GM19025 (cell line): Measurements from ENCODE around the gene ST8SIA6.
"Not testable (repeated sequence)": the region's sequence is repeated elsewhere in the genome, so short reads cannot be mapped to it uniquely, and the experiment has no call there.

Experiments used
- ATAC-seq: cut with Tn5 transposase; IDR thresholded peaks from one replicate; pipeline ENCODE4 v1.9.1; 2021; ENCODE audit warnings: mild to moderate bottlenecking, low read depth, moderate library complexity; ENCODE audit not compliant: unreplicated experiment

The ST8SIA6 gene

DNA sequence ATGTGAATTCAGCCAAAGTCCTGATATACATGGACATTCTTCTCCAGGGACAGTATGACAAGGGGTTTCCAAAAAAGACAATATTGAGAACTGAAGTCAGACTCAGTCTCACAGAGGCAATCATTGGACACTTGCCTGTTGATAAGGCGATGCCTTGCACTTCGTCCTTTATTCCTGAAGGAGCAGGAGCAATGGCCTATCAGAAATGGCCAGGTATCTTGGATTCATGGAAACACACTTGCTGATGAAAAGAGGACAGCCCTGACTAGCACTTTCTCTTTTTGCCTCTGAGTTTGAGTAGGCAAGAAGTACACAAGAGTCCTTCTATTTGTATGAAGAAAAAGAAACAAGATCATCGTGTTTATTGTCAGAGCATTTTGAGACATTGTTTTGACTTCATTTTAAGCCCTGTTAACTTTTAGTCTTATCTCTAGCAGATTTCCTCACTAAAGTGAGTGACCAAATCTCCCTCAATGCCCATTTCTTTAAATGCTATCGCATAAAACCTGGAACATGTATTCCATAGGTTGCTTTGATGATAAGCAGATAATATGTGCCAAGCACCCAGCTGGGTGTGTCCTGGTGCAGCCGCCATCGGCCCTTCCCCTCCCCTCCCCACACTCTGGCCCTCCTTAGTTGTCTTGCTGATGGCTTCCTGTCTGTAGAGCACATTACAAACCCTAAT is 26.6 kb downstream of the ST8SIA6 start:
- ATAC-seq = no peak

- ATAC-seq = no peak
These were observed 27.2 kb downstream of the ST8SIA6 start for GRCh38 chr10:17427201-17427600.

DNA sequence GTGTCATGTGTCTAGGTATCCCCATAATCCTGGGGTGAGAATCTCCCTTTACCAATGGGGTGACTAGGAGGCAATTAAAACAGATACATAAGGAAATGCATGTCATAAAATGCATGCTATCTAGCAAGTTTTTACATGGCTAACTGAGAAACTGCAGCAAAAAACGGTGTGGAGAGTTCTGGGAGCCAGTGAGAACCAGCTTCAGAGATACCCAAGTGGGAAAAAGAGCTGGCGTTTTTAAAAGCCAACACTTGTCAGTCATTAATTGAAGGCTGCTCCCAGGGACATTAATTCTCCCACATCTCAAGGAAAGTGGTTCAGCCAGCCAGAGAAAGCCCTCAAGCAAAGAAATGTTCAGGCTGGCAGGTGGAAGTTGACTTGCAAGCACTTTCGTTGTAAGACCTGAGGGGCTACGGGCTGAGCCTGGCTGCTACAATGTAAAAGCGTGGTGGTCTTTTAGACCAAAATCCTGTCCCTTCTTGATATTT is 28.1 kb downstream of the ST8SIA6 start:
- no peak for ATAC-seq

DNA sequence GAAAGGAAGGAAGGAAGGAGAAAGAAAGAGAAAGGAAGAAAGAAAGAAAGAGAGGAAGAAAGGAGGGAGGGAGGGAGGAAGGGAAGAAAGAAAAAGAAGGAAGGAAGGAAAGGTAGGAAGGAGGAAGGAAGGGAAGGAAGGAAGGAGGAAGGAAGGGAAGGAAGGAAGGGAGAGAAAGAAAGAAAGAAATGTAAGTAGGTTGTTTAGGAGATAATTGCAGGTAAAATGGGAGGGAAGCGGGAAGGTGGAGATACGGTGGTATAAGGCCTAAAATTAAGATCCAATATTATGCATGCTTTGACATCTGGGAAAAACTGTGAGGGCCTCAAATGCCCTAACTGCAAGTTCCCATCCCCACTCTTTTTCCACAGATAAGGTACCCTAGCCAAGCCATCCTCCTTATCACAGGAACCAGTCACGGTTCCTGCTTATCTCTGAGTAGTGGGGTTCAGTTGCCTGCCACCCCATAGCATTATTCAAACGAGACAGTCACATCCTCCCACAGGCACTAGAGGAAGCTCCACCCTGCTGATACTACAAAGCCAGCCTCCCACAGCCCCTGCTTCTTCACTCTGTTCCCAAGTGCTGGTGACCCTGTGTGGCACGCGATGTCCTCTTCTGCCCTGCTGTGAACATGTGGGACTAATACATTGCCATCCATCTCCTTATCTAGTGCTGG is 28.7 kb downstream of the ST8SIA6 start:
- no peak for ATAC-seq

DNA sequence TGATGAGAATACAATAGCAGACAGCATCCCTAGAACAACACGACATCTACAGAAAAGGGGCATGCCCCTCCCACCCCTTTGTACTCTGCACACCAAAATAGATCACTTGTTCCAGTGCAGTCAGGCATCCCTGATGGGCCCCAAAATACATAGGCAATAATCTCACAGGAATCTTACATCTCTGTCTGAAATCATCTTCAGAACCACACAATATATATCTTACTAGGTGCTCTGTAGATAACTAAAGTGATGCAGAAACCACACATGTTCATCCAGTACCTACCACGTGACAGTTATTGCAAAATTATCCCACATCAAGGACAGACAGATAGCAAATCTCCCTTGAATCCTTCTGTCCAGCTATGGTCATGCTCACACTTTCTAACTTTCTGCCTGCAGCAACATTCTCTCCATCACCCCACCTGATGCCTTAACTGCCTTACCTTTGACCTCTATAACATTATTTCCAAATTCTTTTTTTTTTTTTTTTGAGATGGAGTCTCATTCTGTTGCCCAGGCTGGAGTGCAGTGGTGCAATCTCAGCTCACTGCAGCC is 30.7 kb downstream of the ST8SIA6 start:
- no peak for ATAC-seq

GRCh38 chr10:17422931-17423330 is 31.5 kb downstream of the ST8SIA6 start:
- no peak for ATAC-seq

- ATAC-seq = no peak
These were observed 36.1 kb downstream of the ST8SIA6 start for GRCh38 chr10:17418249-17418648.

DNA sequence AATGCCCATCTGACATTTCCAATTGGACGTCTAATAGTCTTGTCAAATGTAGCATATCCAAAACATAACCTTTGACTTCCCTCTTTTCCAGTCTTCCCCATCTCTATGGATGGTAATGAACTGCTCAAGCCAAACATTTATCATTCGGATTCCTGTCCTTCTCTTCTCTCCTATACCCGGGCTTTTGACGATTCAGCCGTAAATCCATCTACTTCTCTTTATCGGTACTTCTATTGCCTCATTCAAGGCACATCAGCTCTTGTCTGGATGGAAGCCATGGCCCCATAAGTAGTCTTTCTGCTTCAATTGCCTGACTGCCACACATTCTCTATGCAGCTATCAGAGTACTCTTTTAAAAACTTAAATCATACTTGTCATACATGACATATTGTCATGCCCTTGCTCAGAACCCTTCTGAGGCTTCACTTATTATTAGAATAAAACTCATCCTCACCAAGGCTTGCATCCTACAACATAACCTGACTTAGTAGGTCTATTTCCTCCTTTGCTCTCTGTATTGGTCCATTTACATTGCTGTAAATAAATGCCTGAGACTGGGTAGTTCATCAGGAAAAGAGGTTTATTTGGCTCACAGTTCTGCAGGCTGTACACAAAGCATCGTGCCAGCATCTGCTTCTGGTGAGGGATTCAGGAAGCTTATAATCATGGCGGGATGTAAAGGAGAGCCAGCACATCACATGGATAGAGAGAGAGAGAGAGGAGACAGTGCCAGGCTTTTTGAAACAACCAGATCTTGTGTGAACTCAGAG is 37.8 kb downstream of the ST8SIA6 start:
- no peak for ATAC-seq

- ATAC-seq = no peak
These were observed 39.2 kb downstream of the ST8SIA6 start for GRCh38 chr10:17415046-17415658.

DNA sequence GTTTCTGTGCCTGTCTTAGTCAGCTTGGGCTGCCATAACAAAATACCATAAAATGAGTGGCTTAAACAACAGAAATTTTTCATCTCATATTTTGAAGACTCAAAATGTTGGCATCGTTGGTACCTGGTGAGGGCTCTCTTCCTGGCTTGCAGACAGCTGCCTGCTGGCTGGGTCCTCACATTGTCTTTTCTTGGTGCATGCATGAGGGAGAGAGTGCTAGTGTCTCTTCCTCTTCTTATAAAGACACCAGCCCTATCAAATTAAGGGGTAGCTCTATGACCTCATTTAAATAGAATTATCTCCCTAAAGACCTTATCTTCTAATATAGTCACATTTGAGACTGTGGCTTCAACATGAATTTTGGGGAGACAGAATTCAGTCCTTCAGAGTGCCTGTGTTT is 39.9 kb downstream of the ST8SIA6 start:
- no peak for ATAC-seq

- ATAC-seq = no peak
These were observed 40.5 kb downstream of the ST8SIA6 start for GRCh38 chr10:17413876-17414275.

GRCh38 chr10:17412323-17412722 is 42.1 kb downstream of the ST8SIA6 start:
- no peak for ATAC-seq

- ATAC-seq = no peak
These were observed 43.5 kb downstream of the ST8SIA6 start for GRCh38 chr10:17410907-17411306.

DNA sequence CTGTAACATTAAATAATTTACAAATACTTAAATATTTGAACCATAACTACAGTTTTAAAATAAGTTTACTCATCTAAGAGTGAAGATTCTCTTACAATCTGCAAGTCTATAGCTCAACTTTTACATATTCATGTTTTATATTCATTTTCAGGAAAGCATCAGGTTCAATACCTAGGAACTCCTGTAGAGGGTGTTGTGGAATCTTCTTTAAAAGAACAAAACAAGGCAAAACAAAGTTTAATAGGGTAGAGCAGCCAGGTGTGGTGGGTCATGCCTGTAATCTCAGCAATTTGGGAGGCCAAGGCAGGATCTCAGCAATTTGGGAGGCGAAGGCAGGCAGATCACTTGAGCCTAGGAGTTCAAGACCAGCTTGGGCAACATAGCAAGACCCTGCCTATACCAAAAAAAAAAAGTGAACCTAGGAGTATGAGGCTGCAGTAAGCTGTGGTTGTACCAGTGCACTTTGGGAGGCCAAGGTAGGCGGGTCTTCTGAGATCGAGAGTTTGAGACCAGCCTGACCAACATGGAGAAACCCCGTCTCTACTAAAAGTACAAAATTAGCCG is 45.1 kb downstream of the ST8SIA6 start:
- ATAC-seq = no peak

DNA sequence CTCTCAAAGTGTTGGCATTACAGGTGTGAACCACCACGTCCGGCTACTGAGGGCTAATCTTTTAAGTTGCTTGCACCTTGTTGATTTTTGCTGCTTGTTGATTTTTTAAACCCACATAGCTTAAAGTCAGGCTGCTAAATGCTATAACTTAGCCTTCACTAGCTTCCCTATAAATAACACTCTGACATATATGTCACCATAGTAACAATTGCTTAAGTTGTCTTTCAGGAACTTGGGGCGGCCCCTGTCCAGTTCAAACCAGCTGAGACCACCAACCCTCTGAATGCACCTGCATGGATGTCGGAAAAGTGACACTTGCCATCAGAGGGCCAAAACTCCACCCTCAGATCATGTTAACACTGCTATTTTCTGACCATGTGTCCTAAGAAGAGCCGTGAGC is 47.3 kb downstream of the ST8SIA6 start:
- no peak for ATAC-seq

- no peak for ATAC-seq
These were observed 48.2 kb downstream of the ST8SIA6 start for GRCh38 chr10:17406036-17406834.

DNA sequence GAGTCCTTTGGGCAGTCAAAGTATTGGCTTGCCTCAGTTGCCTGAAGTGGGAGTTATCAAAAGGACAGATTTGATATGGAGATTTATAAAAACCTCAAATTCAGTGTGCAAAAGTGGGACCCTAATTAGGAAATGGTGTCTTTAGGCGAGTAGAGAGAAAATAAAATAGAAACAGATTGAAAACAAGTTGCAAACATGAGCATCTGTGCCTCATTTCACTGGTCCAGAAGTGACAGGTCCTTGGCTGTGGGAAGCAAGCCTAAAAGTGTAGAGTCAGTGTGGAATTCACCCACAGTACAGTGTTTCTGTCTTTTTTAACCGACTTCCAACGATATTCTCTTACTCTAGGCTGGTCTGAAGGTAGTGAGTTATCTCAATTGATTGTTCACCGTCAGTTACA is 51.2 kb downstream of the ST8SIA6 start:
- ATAC-seq = no peak

DNA sequence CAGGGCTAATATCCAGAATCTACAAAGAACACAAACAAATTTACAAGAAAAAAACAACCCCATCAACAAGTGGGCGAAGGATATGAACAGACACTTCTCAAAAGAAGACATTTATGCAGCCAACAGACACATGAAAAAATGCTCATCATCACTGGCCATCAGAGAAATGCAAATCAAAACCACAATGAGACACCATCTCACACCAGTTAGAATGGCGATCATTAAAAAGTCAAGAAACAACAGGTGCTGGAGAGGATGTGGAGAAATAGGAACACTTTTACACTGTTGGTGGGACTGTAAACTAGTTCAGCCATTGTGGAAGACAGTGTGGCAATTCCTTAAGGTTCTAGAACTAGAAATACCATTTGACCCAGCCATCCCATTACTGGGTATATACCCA is 52.4 kb downstream of the ST8SIA6 start:
- not testable (repeated sequence) for ATAC-seq

GRCh38 chr10:17396004-17396403 is 58.4 kb downstream of the ST8SIA6 start:
- ATAC-seq = no peak

DNA sequence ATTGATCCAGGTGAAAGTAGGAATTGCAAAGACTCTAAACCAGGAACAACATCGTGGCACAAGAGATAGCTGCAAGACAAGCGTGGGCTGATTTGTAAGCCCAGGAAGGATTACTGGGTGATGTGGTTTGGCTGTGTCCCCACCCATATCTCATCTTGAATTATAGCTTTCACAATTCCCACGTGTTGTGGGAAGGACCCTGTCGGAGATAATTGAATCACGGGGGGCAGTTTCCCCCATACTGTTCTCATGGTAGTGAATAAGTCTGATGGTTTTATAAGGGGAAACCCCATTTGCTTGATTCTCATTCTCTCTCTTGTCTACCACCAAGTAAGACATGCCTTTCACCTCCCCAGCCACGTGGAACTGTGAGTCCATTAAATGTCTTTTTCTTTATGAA is 59.5 kb downstream of the ST8SIA6 start:
- ATAC-seq = no peak
